ENCODE measurements around the gene VTI1A.

Gene VTI1A

GRCh38 chr10:112815269-112816032 lies 368.4 kb downstream of the VTI1A start:
- DNase-seq = no peak

GRCh38 chr10:112816033-112816430 lies 369.0 kb downstream of the VTI1A start:
- DNase-seq = no peak

GRCh38 chr10:112816891-112817290 lies 369.9 kb downstream of the VTI1A start:
- no peak for DNase-seq

DNA sequence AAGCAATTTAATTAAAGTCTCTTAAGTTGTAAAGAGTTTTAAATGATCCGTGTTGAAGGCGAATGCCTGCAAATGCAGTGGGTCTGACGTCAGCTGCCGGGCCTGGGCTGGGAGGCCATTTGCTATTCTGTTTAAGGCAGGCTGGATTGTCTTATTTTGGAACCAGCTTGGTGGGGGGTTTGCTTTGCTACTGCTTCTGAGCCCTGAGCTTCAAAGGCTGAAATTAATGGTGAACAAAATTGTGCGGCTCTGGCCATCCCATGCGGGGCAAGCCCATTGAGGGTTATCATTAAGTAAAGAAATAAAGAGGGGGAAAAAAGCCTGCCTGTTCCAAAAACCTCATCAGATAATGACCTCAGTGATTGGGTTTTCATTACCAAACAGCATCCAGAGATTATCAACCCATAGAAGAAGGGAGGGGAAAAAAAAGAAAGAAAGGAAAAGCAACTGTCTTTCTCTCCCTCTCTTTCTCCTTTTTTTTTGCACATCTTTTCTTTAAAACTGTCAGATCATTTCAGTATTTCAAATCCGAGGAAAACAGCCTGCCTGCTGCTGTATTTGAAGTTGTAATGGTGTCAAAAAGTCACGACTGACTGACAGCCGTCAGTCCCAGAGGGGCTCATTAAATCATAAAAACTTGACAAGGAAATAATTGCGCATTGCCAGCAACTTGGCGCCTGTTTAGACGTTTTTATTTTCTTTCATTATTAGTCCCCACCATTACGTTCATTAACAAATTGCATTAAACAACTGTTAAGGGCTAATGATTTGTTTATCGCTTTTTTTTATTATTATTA lies 371.2 kb downstream of the VTI1A start:
- no peak for DNase-seq

DNA sequence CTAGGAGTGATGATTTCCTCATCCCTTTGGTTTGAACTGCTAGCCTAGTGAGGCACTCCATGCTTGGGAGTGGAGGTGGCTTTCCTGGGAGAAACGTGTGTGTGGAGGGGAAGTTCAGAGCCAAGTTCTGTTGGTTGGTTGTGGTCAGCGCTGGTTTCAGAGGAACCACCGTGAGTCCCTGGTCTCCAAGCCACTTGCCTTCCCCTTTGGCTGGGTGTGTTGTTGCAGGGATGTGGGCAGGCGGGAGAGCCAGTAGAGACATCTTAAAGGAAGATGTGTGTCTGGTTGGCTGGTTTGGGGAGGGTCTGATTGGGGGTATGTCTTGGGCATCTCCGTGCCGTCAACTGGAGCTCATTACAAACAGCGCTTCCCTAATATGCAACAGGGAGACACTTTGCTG lies 372.2 kb downstream of the VTI1A start:
- no peak for DNase-seq

- DNase-seq = no peak
These were observed 373.3 kb downstream of the VTI1A start for GRCh38 chr10:112820320-112820719.

- no peak for DNase-seq
These were observed 374.0 kb downstream of the VTI1A start for GRCh38 chr10:112821038-112821437.

DNA sequence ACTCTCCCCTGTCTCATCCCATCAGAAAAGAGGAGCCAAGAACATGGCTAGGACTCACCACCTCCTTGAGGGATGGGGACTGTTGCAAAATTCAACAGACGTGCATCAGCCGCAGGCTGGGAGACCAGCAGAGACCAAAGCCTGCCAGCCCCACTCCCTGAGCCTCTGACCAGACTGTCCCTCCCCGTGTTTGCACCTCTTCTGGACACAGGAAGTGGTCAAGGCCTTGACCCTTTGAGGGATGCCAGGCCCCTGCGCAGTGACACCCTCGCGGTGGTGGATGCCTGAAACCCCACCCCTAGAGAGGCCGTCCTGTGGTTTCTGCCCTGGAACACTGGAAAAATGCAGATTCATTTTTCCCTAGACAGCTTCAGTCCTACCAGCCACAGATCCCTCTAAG lies 374.6 kb downstream of the VTI1A start:
- DNase-seq = no peak

- DNase-seq = no peak
These were observed 376.0 kb downstream of the VTI1A start for GRCh38 chr10:112823007-112823406.

GRCh38 chr10:112823604-112824003 lies 376.6 kb downstream of the VTI1A start:
- DNase-seq = no peak

- no peak for DNase-seq
These were observed 379.1 kb downstream of the VTI1A start for GRCh38 chr10:112826018-112826697.

GRCh38 chr10:112827086-112827485 lies 380.1 kb downstream of the VTI1A start:
- no peak for DNase-seq

- no peak for DNase-seq
These were observed 380.9 kb downstream of the VTI1A start for GRCh38 chr10:112827951-112828350.

DNA sequence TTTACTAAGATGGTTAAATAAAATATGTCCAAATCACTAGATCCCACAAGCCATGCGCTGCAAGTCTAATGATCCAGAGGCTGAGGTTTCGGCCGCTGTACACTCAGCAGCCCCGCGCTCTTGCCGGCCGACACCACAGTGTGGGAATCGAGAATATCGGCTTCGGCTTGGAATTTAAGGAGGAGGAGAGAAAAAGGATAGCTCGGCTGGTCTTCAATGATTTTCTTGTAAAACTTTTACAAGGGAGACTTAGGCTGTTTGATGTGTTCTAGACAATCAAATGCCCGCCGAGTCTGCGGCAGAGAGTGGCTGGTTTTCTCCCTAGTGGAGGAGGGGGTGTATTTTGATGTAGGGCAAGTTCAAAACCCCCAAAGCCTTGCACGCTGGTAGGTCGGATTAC lies 384.8 kb downstream of the VTI1A start:
- no peak for DNase-seq

DNA sequence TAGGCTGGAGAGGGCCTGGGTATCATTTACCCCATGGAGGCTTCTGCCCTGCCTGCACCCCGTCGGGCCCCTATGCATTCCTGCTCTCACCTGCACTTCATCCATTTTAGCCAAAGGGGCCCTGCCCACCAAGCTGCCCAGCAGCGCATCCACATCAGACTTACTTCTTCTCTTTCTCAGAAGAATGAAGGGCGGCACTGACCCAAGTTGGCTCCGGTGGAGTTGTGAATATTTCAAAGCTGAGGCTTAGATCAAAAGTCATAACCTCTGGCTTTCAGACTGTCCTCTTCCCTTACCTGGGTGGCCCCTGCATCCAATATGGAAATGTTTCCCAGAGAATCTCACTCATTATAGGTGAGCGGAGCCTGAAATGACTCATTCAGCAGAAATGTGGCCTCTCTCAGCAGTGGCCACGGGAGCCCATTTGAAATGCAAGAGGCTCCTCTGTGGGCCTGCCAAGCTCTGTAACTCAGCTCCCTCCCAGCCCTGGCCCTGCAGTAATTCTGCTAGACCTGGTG lies 385.4 kb downstream of the VTI1A start:
- DNase-seq = no peak

DNA sequence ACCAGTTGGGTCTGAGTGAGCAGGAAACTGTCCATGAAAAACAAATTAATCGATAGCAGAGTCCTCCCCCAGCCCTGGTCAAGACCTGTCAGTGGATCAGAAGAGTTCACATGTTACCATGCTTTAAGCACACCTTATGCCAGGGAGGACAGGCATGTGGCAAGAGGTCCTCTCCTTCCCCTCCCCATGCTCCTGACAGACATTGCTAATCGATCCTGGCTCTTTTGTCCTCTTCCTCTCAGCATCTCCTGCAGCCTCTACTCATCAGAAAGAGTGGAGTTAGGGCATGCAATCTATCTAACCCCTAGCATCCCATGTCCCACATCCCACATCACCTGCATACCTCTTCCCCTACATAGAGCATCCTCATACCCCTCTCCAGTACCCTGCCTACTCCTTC lies 385.9 kb downstream of the VTI1A start:
- DNase-seq = no peak

- DNase-seq = no peak
These were observed 387.8 kb downstream of the VTI1A start for GRCh38 chr10:112834751-112835181.

- no peak for DNase-seq
These were observed 388.3 kb downstream of the VTI1A start for GRCh38 chr10:112835217-112835715.

- no peak for DNase-seq
These were observed 389.0 kb downstream of the VTI1A start for GRCh38 chr10:112835944-112836451.

GRCh38 chr10:112838784-112839481 lies 391.9 kb downstream of the VTI1A start:
- DNase-seq = no peak

DNA sequence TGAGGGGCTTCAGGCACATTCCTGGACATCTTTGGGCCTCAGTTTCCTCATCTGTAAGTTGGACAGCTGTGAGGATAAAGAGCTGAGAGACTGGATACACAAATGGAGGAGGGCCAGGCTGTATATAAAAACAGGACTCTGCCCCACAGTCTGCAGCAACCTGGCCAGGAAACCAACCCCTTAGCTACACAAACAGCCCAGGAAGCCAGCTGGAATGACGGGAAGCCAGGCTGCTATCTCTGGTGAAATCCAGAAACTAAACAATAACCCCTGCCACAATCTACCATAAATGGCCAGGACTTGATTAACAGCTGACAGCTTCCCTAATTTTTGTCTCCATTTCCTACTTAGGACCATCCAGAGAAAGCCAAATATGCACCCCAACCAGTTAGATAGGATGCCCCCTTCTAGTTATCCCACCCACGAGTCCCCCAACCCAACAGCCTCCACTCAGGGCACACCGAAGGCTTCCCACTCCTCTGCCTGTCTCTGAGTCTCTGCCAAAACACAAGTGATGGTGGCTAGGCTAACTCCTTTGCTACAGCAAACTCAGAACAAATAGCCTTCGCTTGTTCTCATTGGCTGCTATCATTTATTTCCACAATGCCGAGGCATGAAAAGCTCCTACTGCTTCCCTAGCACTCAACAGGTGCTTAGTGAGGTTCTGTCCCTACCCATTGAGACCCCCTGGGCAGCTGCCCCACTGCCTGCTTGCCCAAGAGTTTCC lies 393.1 kb downstream of the VTI1A start:
- no peak for DNase-seq

GRCh38 chr10:112841549-112841948 lies 394.5 kb downstream of the VTI1A start:
- no peak for DNase-seq
